ENCODE data around the gene TBCD.
"Not testable (repeated sequence)": the region's sequence is repeated elsewhere in the genome, so short reads cannot be mapped to it uniquely, and the experiment has no call there.

The TBCD gene

GRCh38 chr17:82959990-82960418 lies 208.1 kb downstream of the TBCD start:
- DNase-seq, result no peak

GRCh38 chr17:82960419-82961271 lies 208.8 kb downstream of the TBCD start:
- no peak for DNase-seq

GRCh38 chr17:82961366-82962162 lies 209.7 kb downstream of the TBCD start:
- no peak for DNase-seq

GRCh38 chr17:82962163-82962720 lies 210.4 kb downstream of the TBCD start:
- no peak for DNase-seq

GRCh38 chr17:82963104-82963950 lies 211.5 kb downstream of the TBCD start:
- DNase-seq, result peak; percentile 22 to 69

GRCh38 chr17:82964451-82964850 lies 212.6 kb downstream of the TBCD start:
- DNase-seq, result not testable (repeated sequence)

GRCh38 chr17:82964851-82965341 lies 213.0 kb downstream of the TBCD start:
- DNase-seq, result no peak

GRCh38 chr17:82965371-82965770 lies 213.5 kb downstream of the TBCD start:
- no peak for DNase-seq

- no peak for DNase-seq
Measured at GRCh38 chr17:82966415-82966814, 214.6 kb downstream of the TBCD start.

GRCh38 chr17:82967268-82968032 lies 215.6 kb downstream of the TBCD start:
- no peak for DNase-seq

GRCh38 chr17:82968033-82968841 lies 216.4 kb downstream of the TBCD start:
- not testable (repeated sequence) for DNase-seq

- no peak for DNase-seq
Measured at GRCh38 chr17:82970067-82970466, 218.2 kb downstream of the TBCD start.

- DNase-seq, result no peak
Measured at GRCh38 chr17:82970818-82971590, 219.1 kb downstream of the TBCD start.

- DNase-seq, result no peak
Measured at GRCh38 chr17:82972836-82973372, 221.0 kb downstream of the TBCD start.

- no peak for DNase-seq
Measured at GRCh38 chr17:82973456-82974135, 221.7 kb downstream of the TBCD start.

GRCh38 chr17:82974136-82974952 lies 222.5 kb downstream of the TBCD start:
- no peak for DNase-seq

GRCh38 chr17:82976982-82977488 lies 225.2 kb downstream of the TBCD start:
- DNase-seq, result no peak

GRCh38 chr17:82977606-82978005 lies 225.7 kb downstream of the TBCD start:
- DNase-seq, result no peak
